Heart right ventricle (tissue), 16 donors: ENCODE measurements around the gene ZFP36L1. TPM values are rescaled to one million over a fixed set of nuclear protein-coding genes. Genes with fewer than 3 reads are reported as not detected.
A peak's percentile ranks its signal among the peaks of the same experiment; 100 is the strongest.
"Not testable (repeated sequence)": the region's sequence is repeated elsewhere in the genome, so short reads cannot be mapped to it uniquely, and the experiment has no call there.

ENCODE experiments used
- ATAC-seq, 8 donors: fragments of 200-7000 bp; cut with Tn5 transposase; one replicate each; pipeline ENCODE4 v1.9.1; 2020; ENCODE audit warnings: mild to moderate bottlenecking in 8 of 8, moderate library complexity in 8 of 8, moderate number of reproducible peaks in 1 of 8
- DNase-seq, 2 donors: peaks; one replicate each; pipeline ENCODE4 v3.0.0-alpha.2; 2020
- H3K27ac ChIP-seq, 10 donors: fragments of 200-600 bp; sonication (generic) in 2 of 10; one replicate each; pipeline versions ENCODE4 v1.5.0 to v1.8.0; 2020 to 2022; ENCODE audit warnings: mild to moderate bottlenecking in 3 of 10
- H3K27me3 ChIP-seq, 7 donors: fragments of 200-600 bp; one replicate each; pipeline ENCODE4 v1.8.0; 2021 to 2022; ENCODE audit warnings: mild to moderate bottlenecking in 2 of 7
- H3K36me3 ChIP-seq, 9 donors: fragments of 200-600 bp; sonication (generic) in 1 of 9; one replicate each; pipeline versions ENCODE4 v1.5.0 to v1.8.0; 2020 to 2022; ENCODE audit warnings: mild to moderate bottlenecking in 2 of 9
- H3K4me1 ChIP-seq, 9 donors: fragments of 200-600 bp; sonication (generic) in 1 of 9; one replicate each; pipeline versions ENCODE4 v1.5.0 to v1.8.0; 2020 to 2022; ENCODE audit warnings: mild to moderate bottlenecking in 4 of 9
- H3K4me3 ChIP-seq, 10 donors: fragments of 200-600 bp; sonication (generic) in 2 of 10; one replicate each; pipeline versions ENCODE4 v1.5.0 to v1.8.0; 2020 to 2022; ENCODE audit warnings: mild to moderate bottlenecking in 7 of 10, moderate library complexity in 2 of 10
- H3K9me3 ChIP-seq, 11 donors: fragments of 200-600 bp in 10 of 11; sonication (generic) in 2 of 11; one replicate each; pipeline versions ENCODE4 v1.5.0 to v1.8.0; 2013 to 2022; ENCODE audit warnings: mild to moderate bottlenecking in 2 of 11, control low read depth in 1 of 11, moderate library complexity in 1 of 11
- WGBS, 2 donors: extraction: QIAGEN DNeasy Blood & Tissue Kit; methylation state at CpG; one replicate each; pipeline ENCODE4 v1.1.7; 2013; ENCODE audit warnings: inconsistent platforms in 1 of 2; 5-methylcytosine and 5-hydroxymethylcytosine counted together
- intact Hi-C, 10 donors: fragments of 100-400 bp; cut with DNase I; formaldehyde crosslinking; loops; one replicate each; pipeline versions ENCODE4 v1.11.1 to v1.14.2; 2022
- polyA plus RNA-seq, 2 donors: library from polyadenylated mRNA; stranded (reverse); fragments of 200-250 nt; gene quantifications; one replicate each; pipeline ENCODE4 v1.2.3, GENCODE V29; 2013
- total RNA-seq, 10 donors: library from RNA; stranded (reverse); fragmentation: NEBNext Ultra II Directional in 3 of 10; extraction: Animal tissue kit (Norgen Biotek cat#: 25700) in 3 of 10; gene quantifications; one replicate each; pipeline versions ENCODE4 v1.2.1 to v1.2.4, GENCODE V29; 2021 to 2023
- TF ChIP-seq, protein P1 (sequence below), 9 donors: fragments of 200-600 bp; sonication (generic) in 2 of 9; IDR thresholded peaks; one replicate each; pipeline versions ENCODE4 v1.5.0 to v1.8.0; 2021 to 2022; ENCODE audit warnings: antibody characterized with exemption in 9 of 9, mild to moderate bottlenecking in 5 of 9, moderate library complexity in 1 of 9
- donor health status: Arrhythmogenic right ventricular cardiomyopathy.
- donor health status: ischemic (EF 13 %, LVEDD 7.1; RV severe dilation, severe dysfunction).
- donor health status: healthy with polysubstance abuse.
- donor health status: DM: no; HTN: yes; CAD: no.
- donor health status: DM: no; HTN: no; CAD: no.
- donor health status: ischemic (EF 25% LVEDD 6.9; RV normal size, moderate dysfunction).
- donor health status: ischemic (EF 25% LVEDD 5.7; RV mildly dilated, moderate dysfunction).
- donor health status: healthy.
- donor health status: DM: yes; HTN: yes; CAD: no.
- donor health status: Ischemic cardiomyopathy.
- donor health status: ischemic (EF 35%, LVEDD 5.7; RV mildly dilated, moderate dysfunction).
- donor health status: nonischemic (EF 11% LVEDD 7.7; RV severe dilation, severe dysfunction).
- donor health status: DM: yes; HTN: yes; CAD: no.
- donor health status: PGD.
- donor health status: ischemic (EF 29% LVEDD 5.4; RV normal size, mild dysfunction).
- donor health status: nonischemic (EF 23%, LVEDD 6.1; RV moderate dilation, normal function).

ZFP36L1 gene
- total and polyA plus RNA-seq, 12 donors, result 40.8 to 127 (median 53.1) TPM

DNA sequence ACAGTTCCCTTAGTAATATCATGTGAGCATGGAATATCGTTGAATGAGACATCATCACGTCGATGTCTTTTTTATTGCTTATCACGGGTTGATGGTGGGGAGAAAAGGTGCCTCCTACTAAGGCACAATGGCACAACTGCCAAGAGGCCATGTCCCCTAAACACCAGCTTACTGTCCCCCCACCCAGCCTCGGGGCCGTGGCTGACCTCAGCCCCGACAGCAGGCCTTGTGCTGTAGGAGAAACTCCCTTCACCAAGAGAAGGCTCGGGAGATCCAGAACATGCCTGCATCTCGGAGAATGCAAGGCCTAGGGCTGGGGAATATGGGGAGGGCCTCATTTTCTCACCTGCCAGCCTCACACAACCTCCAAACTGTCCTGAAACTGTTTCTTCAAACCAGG lies 22.8 kb downstream of the ZFP36L1 start:
- intact Hi-C loops, result no loop called here
- Histone ChIP-seq H3K4me3 (no peak overlapping the region), H3K36me3 (no peaks in the 10 kb centered on the region), H3K27ac (peak overlapping the region in 7 of 10 donors; percentile 72 to 91 (median 82)), H3K27me3 (no peaks in the 10 kb centered on the region), H3K4me1 (peaks cover 0 to 49% (median 23%) of the 10 kb centered on the region in 9 donors), H3K9me3 (peaks cover 0 to 5% (median 0%) of the 10 kb centered on the region in 11 donors)
- ATAC-seq (no peak), DNase-seq (no peak)
- WGBS, 2 donors, result 95% methylated on average over 9 of the region's 9 CpGs
- TF ChIP-seq, protein P1, sequence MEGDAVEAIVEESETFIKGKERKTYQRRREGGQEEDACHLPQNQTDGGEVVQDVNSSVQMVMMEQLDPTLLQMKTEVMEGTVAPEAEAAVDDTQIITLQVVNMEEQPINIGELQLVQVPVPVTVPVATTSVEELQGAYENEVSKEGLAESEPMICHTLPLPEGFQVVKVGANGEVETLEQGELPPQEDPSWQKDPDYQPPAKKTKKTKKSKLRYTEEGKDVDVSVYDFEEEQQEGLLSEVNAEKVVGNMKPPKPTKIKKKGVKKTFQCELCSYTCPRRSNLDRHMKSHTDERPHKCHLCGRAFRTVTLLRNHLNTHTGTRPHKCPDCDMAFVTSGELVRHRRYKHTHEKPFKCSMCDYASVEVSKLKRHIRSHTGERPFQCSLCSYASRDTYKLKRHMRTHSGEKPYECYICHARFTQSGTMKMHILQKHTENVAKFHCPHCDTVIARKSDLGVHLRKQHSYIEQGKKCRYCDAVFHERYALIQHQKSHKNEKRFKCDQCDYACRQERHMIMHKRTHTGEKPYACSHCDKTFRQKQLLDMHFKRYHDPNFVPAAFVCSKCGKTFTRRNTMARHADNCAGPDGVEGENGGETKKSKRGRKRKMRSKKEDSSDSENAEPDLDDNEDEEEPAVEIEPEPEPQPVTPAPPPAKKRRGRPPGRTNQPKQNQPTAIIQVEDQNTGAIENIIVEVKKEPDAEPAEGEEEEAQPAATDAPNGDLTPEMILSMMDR (IDR thresholded peaks at IDR 0.05), result no peak

DNA sequence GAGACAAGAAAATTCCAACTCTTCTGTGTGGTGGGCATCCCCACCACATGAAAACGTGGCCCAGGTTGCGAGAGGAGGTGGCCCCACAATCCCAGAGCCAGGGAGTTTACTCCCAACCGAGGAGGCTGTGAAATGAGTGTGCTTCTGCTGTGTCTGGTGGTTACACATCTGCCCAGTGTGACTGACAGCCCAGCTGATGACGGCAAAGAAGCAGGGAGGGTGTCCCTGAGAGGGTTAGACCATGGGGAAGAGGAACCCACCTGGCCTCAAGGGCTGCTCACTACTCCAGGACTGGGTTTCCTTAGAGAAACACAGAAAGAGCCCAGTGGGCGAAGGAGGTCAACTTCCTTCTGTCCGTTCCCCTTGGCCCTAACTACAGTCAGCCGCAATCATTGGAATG lies 24.6 kb downstream of the ZFP36L1 start:
- H3K27me3 ChIP-seq, result no peaks in the 10 kb centered on the region
- 91 to 94% methylated on average over 7 of the region's 7 CpGs for WGBS, 2 donors
- H3K36me3 ChIP-seq, result no peaks in the 10 kb centered on the region
- H3K9me3 ChIP-seq, result no peaks in the 10 kb centered on the region
- intact Hi-C loops, result no loop called here
- ATAC-seq, result no peak
- H3K27ac ChIP-seq, result no peak overlapping the region
- TF ChIP-seq, protein P1 (IDR thresholded peaks at IDR 0.05), result no peak
- no peak for DNase-seq
- H3K4me3 ChIP-seq, result no peak overlapping the region
- H3K4me1 ChIP-seq, result peaks cover 4 to 48% (median 35%) of the 10 kb centered on the region in 9 donors

DNA sequence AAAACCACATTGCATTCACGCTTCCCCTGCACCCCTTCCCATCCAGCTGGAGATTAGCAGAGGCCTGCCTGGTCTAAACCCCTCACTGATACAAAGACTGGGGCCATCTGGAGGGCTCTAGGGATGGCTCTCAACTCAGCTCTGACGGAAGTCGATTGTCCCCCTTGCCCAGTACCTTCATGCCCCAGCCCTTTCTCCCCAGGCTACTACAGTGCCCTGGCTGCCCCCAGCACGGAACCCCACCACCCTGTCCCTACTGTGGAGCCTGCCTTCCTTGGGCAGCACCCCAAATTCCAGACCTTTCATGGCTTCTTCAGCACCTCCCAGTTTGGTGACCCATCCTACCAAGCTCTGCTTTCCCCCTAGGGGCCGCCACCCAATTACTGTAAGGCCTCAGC lies 25.6 kb downstream of the ZFP36L1 start:
- Histone ChIP-seq H3K27me3 (no peaks in the 10 kb centered on the region), H3K9me3 (no peaks in the 10 kb centered on the region), H3K4me1 (peaks cover 9 to 49% (median 38%) of the 10 kb centered on the region in 9 donors), H3K36me3 (no peaks in the 10 kb centered on the region), H3K4me3 (no peak overlapping the region), H3K27ac (no peak overlapping the region)
- intact Hi-C loops, result no loop called here
- TF ChIP-seq, protein P1 (IDR thresholded peaks at IDR 0.05), result no peak
- DNase-seq (no peak), ATAC-seq (no peak)
- 98% methylated on average over 5 of the region's 5 CpGs for WGBS, 2 donors

DNA sequence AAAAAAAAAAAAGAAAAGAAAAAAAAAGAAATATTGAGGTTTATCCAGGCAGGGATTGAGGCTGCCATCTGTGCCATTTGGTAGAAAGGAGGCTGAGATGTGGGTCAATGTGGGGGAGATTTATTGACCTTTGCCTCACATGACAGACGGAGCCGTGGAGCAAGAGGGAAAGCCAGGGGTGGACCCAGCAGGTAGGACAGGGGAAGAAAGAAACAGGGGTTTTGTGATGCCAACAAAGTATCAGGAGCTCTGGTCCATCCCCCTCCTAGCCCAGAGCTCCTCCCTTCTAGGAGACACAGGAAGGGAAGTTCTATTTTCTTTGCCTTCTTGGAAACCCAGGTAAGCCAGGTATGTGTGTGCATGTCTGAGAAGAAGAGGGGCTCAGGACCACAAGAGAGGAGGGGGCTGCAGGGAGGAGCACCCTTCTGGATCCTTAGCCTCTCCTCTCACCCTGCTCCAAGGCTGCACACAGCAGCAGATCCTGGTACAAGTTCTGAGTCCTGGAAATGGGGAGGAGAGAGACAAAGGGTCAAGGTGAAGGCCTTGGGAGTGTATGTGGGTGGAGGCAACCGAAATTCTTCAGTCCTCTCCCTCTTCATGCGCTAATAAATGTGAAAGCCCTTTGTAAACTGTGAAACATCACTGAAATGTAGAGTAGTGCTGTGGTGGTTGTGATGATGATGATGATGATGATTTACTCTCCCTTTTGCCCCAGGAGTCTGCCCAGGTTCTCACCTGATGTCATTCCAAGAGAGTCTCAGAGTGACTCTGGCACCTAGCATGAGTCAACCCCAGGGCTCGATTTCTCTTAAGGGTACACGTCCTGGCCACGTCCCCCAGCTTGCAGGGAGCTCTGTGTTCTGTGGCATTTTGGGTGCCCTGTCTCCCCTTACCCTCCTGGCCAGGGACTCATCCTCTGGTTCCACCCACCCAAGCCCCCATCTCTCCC lies 26.3 kb downstream of the ZFP36L1 start:
- H3K9me3 ChIP-seq, result no peaks in the 10 kb centered on the region
- ATAC-seq (no peak), DNase-seq (no peak)
- H3K4me3 ChIP-seq, result no peak overlapping the region
- TF ChIP-seq, protein P1 (IDR thresholded peaks at IDR 0.05), result no peak
- no peak overlapping the region for H3K27ac ChIP-seq
- H3K4me1 ChIP-seq, result peaks cover 11 to 51% (median 38%) of the 10 kb centered on the region in 9 donors
- H3K36me3 ChIP-seq, result no peaks in the 10 kb centered on the region
- 75 to 86% methylated on average over 7 of the region's 7 CpGs for WGBS, 2 donors
- intact Hi-C loops, result no loop called here
- no peaks in the 10 kb centered on the region for H3K27me3 ChIP-seq

DNA sequence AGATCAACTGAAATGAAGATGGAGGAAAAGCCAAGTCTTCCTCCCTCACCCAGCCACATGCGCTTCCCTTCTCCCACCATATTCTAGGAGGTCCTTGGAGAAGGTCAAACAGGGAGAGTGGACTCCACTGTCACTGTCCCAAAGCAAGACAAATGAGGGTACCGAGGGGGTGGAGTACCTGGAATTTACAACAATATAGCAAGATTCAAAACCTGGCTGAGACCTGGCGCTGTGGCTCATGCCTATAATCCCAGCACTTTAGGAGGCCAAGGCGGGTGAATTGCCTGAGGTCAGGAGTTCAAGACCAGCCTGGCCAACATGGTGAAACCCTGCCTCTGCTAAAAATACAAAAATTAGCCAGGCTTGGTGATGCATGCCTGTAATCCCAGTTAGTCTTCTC lies 29.0 kb downstream of the ZFP36L1 start:
- H3K4me3 ChIP-seq, ATAC-seq, intact Hi-C loops, DNase-seq, H3K36me3 ChIP-seq, H3K27me3 ChIP-seq, H3K9me3 ChIP-seq: not testable (repeated sequence)
- Histone ChIP-seq H3K27ac (peak overlapping the region; percentile 23 to 92 (median 75)), H3K4me1 (peaks cover 11 to 63% (median 44%) of the 10 kb centered on the region in 9 donors)
- 92% methylated on average over 4 of the region's 4 CpGs for WGBS, 2 donors
